Fibroblast of the conjunctiva (primary cell): ENCODE results near the gene SLC16A8.

ENCODE experiments used
- DNase-seq: peaks from one replicate; pipeline ENCODE4 v3.0.0-alpha.2; 2010; ENCODE audit warnings: low read depth

The SLC16A8 gene

DNA sequence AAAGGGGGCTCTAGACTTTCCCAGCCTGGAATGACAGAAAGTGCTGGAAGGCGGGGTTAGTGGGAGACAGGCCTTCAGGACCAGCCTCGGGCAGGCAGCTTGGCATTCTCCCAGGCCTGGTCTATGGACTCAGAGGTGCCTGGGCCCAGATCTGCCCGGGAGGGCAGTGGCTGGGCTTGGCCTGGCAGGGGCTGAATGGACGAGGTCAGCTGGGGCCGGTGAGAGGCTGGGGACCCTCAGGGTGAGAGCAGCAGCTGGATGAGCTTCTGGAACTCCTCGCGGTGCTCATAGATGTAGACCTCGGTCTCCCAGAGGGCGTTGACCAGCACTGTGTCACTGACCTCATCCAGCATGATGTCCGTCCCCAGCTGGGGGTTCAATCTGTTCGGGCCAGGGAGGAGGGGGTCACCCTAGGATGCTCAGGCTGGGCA is 28.0 kb upstream of the SLC16A8 start:
- no peak for DNase-seq

DNA sequence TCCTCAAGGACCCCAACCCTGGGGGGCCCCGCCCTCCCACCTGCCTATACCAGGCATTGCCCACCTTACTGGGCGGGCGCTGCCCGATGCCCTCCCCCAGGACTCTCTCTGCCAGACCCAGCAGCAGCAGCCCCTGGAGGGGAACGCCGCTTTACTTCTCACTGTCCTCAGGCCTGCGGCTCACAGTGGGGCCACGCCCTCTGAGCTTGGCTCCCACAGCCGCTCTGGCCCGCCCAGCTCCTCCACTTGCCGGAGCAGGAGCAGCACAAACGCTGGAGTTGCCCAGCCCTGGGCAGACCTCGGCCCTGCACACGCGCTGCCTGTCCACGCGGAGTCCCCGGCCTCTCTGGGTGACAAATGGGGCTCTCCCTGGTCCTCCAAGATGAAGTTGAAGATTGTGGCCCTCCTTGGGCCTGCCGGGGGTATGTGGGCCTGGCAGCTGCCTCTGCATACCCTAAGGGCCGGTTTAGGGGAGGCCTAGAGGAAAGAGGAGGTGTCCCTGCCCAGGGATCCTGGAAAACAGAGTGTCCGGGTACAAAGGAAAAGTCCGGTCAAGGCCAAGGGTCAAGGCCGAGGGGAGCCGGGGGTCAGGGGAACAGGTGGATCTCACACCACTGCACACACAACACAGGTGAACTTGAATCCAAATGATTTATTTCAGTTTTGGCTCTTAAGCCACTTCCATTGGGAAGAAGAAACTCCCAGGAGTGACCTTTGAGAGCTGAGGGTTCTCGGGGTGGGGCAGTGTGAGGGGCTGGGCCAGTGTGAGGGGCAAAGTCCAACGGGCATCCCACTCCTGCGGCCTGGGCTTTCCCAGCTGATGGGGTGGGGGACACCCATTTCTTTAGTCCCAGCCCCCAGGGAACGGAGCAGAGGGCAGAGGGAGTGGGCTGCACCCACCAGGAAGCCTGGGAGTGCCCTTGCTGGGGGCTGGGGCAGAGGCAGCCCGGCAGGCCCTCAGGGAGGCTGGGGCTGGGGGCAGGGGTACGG is 27.2 kb upstream of the SLC16A8 start:
- DNase-seq, result no peak

DNA sequence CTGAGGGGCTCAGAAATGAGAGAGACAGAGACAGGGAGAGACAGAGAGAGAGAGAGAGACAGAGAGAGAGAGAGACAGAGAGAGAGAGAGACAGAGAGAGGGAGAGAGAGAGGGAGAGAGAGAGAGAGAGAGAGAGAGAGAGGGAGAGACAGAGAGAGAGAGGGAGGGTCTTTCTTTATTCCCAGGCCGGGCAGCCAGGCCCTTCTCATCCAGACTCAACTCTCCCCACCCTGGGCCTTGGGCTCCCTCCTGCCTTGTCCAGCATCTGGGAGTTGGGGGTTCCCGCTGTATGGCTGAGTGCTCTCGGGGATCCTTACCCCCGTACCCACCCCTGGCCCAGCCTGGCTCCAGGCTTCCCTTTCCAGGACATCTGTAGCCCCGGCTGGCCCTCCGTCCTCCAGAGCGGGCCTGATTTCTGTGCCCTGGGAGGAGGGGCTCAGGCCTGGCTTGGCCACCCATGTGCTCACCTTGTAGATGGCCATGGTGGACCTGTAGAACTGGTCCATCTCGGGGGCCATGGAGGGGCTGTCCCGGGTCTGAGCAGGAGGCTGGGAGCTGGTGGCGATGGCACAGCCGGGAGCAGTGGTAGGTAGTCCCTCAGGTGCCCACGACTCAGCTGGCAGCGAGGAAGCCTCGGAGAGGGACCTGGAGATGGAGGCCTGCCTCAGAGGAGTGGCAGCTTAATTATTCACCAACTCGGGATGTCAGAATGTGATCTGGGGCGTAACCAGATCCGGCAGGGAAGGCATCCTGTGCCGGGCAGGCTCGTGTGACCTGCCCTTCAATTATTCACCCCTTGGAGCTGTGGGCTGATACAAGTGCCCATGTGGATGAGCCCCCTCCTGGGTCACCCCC is 26.3 kb upstream of the SLC16A8 start, which contains the start of gene BAIAP2L2:
TSS of gene BAIAP2L2 (minus strand) at position 677 of the 855 bp plus-strand sequence. CDS start at position 518, 159 bp downstream.
- DNase-seq, result no peak

DNA sequence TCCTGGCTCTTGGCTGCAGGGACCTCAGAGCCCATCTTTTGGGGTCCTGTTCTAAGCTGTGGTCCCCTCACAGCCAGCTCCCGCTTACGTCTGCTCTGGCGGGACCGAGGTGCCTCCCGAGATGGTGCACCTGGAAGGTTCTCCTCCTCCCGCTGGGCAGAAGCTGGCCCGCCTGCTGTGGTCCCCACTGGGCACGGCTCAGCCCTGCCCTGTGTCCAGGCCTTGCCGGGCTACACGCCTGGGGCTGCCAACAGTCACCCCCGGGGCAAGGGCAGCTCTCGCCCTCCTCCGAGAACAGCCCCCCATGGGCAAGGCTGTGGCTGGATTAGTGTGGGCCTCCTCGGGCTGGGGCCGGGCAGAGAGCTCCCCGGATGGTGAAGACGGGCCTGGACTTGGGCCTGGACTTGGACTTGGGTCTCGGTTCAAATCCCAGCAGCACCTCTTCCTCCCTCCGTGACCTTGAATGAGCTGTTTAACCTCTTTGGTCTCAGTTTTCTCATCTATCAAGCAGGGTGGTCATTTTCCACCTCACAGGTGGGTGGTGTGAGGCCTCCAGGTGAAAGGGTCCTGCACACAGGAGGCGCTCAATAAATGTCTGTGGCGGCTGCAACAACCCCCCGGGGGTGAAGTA is 25.5 kb upstream of the SLC16A8 start:
- DNase-seq, result no peak

DNA sequence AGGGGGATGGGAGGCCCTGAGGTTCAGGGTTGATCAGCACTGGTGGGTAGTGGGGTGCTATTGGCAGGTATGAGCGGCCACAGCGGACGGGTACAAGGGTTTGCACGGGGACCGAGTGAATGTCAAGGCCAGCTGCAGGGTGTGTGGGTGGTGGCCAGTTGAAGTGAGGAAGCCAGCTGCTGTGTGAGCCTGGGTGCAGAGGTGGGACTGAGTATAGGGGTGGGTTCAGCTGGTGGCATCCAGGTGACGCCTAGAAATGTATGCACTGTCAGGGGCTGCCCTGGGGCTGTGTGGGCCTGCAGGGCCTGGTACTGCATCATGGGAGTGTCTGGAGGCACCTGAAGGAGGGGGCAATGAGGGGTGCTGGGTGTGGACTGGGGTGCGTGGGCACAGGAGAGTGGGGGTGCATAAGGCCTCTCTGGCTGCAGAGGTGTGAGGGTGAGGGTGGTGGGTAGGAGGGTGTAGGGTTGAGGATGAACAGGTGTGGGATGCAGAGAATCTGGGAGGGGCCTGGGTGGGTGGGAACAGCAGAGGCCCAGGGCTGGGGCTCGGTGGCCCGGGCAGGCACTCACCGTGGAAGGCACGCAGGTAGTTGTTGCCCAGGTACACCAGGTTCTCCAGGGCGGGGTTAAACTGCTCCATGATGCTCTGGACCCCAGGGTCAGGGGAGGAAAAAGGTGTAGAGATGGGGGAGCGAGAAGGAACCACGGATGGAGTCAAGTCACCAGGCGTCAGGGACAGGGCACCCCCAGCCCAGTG is 24.8 kb upstream of the SLC16A8 start:
- DNase-seq, result no peak

DNA sequence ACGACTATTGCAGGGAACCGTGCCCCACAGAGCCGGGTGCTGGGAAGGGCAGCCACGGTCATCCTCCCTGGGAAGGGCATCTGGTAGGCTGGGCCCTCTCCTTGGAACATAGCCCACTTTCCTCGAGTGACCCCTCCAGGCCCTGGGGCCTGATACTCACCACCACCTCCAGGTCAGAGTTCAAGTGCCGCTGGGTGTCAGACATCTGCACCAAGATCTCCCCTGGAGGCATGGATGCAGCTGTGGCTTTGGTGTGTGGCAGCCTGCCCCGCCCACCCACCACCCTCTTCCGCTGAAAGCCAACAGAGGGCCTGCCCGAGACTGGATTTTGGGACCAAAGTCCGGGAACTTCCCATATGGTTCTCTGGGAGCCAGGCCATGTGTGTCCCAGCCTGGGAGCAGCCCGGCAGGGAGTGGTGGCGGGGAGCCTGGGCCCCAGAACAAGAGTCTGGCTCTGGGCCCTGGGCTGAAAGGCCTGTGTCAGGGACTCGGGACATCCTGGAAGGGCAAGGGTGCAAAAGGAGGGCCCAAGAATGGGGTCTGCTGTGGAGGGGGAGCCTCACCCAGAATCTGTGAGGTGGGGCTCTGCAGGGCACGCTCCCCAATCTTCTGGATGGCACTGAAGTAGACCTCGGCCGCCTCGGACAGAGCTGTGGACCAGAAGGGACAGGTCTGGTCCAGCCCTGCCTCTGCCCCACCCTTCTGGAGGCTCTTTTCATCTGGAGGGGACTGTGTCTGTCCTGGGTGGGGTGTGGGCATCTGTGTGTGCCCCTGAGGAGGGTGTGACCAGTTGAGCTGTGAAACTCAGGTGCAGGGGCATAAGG is 23.9 kb upstream of the SLC16A8 start:
- DNase-seq, result no peak

DNA sequence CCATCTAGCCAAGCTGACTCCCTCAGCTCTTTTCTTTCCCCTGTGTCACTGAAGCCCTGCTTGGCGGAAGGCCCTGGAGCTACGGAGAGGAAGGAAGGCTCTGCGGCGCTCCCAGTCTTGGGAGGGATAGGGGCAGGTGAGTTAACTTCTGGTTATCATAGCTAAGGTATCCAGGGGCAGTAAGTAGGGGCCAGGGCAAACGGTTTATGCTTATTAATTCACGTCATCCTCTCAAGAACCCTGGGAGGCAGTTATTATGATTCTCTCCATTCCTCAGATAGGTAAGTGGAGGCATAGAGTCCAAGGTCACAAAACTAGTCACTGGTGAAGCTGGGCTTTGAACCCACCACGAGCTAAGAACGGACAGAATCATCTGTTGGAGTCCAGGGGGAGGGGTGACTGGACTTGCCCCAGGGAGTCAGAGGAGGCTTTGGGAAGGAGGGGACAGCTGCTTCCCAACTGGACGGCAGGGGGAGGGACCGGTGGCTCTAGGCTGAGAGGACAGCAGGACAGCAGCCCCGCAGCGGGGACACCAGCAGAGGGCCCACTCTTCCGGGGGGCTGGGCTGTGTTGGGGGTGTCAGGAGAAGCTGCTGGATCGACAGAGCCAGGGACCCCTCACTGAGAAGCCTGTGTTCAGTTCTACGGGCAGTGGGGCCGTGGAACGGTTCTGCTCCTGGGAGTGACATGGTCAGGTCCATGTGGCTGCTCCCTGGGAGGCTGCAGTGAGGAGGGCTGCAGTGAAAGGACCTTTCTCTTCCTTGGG is 23.0 kb upstream of the SLC16A8 start:
- DNase-seq, result no peak

DNA sequence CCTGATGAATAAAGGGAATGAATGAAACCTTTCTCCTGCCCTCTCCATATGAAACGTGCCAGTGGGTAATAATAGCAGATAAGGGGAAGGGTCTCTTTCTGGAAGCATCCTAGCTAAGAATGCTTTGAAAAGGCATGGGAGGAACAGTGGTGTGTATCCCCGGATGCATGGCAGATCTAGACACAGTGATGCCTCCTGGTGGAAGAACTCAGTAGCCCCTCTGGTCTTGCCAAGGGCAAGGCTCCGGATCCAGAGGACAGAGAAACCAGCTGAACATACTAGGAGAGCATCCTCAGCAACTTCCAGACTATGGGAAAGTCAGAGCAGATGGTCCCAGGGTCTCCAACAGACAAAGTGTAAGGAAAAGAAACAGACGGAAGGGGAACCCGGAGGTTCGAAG is 20.1 kb upstream of the SLC16A8 start:
- no peak for DNase-seq

DNA sequence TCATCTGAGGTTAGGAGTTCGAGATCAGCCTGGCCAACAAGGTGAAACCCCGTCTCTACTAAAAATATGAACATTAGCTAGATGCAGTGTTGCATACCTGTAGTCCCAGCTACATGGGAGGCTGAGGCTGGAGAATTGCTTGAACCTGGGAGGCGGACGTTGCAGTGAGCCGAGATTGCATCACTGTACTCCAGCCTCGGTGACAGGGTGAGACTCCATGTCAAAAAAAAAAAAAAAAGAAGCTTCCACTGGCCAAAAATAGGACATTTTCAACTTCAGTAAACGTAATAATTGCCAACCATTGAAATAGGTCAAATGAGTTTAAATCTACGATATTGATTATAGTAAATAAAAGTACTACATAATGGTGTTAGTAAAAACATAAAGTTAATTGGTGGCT is 19.7 kb upstream of the SLC16A8 start:
- no peak for DNase-seq

DNA sequence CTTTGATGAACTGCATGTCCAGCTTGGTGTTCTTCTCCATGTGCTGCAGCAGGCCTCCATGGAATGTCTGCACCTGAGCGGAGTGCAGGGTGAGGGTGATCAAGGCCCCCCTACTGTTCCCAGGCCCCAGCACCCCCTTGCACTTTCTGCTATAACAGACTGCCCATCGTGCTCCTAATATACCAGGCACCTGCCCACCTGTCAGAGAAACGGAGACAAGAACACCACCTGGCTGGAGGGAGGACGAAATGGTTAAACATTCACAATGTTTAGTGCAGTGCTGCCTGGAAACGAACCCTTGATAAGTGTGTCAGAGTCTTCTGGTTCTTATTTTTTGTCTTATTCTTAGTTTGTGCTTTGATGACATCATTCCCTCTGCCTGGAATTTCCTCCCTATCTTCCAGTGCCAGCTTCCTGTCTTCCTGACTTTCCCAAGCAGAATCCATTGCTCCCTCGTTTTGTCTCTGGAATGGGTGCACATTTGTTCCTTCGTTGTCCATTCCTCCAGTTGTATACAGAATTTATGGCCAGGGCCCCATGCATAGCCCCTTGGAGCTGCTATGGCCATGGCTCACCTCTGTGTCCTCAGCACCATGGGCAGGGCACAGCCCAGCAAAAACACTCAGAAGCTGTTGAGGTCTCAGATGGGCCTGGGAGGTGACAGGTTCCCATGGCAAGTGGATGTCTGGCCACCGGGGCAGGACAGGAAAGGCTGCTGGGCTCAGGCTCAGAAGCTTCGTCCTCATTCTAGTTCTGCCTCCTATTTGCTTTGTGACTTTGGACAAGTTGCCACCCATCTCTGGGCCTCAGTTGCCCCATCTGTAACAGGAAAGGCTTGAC is 14.6 kb upstream of the SLC16A8 start:
- no peak for DNase-seq

DNA sequence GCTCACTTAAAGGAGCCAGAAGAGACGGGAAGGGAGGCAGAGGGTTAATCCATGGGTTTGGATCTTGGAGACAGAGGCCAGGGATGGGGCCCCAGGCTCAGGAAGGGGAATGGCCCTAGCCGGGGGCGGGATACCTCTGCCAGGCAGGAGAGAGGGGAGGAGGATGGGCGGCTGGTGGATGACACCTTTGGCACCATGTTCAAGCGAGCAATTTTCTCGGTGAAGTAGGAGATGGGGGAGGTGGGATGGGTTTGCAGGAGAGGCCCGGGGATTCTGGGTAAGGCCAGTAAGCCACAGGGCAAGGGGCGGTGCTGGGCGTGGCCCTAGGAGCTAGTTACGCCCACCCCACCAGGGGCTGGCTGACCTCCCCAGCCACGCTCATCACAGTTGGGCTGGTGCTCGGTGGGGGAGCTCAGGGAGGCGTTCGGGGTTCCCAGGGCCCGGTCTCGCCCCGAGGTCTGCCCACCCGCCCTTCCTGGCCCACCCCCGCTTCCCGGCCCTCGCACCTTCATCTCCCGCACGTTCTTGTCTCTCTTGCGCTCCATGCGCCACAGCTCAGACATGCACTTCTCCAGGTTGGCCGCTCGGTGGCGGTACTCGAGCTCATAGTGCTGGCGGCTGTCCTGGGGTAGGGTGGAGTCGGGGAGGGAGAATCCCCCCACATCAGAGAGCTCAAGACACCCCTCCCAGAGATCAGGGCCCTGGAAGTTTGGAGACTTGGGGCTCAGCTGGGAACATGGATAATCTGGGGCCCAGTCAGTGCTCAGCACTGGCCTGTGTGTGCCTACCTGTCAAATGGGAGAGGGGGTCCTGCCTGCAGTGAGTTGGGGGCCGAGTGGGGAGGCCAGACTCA is 13.8 kb upstream of the SLC16A8 start:
- DNase-seq, result no peak

DNA sequence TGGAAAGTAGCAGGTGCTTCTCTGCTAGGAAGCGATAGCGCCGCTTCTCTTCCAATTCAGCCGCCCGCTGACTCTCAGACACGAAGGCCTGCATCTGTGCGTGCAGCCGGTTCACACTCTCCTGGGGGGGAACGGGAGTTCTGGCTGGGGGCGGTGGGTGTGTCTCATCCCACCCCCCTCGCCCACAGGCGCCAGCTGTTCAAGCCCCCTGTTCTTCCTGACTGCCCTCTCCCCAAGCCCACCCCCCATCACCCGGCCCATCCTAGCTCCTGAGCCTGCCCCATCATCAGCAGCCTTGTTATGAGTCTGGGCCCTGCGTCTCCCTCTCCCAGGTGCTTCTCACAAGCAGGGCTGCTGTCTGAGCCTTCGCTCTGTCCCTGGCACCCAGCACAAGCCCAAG is 13.1 kb upstream of the SLC16A8 start:
- no peak for DNase-seq

DNA sequence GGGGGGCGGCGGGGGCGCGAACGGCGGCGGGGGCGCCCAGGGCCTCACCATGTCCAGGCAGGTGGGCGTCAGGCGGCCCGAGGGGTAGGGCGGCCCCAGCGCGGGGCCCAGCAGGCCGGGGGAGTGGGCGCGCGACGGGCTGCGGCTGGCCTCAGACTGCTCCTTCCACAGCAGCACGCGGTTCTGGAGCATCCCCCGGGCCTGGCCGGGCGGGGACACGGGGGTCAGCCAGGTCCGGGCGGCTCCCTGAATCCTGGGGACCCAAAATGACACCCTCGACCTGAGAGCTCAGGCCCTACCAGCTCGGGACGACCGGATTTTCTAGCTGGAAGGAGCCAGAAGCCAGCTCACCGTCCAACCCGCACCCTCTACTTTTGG is 5.5 kb upstream of the SLC16A8 start:
- no peak for DNase-seq

DNA sequence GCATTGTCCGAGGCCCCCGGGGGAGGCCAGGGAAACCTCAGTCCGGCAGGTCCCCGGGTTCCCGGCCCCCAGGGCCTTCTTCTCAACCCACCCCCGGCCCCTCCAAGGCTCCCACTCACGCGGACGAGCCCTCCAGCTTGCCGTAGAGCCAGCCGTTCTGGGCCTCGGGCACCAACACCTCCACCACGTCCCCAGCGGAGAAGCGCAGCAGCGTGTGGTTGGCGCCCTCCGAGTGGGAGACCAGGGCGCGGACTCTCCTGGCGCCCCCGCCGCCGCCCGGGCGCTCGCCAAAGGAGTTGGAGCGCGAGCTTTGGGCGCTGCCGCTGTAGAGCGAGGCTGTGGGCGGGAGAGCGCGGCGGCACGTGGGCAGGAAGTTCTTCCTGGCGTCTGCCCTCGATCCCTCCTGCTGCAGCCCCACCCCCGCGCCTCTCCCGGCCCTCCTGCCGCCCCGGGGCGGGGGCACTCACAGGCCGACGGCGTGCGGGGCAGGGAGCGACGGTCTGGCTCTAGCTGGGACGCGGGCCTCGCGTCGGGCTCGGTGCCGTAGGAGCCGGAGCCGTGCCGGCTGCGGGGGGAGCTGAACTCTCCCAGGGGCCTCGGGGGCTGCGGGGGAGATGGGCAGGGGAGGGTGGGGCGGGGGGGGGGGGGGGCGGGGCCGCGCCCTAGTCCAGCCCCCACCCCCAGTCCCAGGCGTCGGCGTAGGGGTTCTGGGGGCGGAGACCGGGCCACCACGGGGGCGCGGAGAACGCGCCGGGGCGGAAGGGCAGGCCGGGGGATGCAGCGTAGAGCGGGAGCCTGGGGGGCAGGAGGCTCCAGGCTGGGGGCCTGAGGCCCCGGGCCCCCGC is 4.9 kb upstream of the SLC16A8 start:
- no peak for DNase-seq

DNA sequence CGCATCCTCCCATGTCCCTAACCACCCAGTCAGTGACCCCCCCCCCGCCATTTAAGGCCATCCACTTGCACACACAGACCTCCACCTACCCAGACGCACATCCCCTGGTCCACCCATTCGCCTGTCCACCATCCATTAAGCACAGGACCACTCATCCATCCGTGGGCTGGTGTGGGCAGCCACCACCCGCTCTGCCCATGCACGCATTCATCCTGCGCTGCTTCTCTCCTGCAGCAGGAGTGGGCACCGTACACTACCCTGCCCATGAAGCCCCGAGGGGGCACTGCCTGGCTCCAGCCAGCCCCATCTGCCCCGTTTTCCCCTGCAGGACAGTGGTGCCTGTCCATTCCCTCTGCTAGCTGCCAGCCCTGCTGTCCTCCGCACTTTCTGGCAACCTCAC is 3.9 kb upstream of the SLC16A8 start:
- DNase-seq, result no peak

DNA sequence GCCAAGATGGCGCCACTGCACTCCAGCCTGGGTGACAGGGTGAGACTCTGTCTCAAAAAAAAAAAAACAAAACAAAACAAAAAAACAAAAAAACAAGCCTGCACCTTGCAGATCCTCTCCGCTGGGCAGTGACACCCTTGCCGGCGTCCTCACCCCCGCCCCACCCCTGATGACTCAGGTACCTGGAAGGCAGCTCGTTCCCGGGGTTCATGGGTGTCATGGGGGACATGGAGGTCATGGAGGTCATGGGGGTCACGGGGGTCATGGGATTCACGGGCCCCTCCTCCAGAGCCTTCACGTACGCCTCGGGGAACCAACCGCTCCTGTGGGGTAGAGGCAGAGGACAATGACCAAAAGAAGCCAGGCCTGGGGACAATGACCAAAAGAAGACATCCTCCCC is 3.0 kb upstream of the SLC16A8 start:
- DNase-seq, result no peak
